GM21723 (cell line): ENCODE results near the gene SHANK2.
"Not testable (repeated sequence)": the region's sequence is repeated elsewhere in the genome, so short reads cannot be mapped to it uniquely, and the experiment has no call there.

Source experiments
- ATAC-seq: cut with Tn5 transposase; IDR thresholded peaks from one replicate; pipeline ENCODE4 v1.9.1; 2021; ENCODE audit warnings: mild to moderate bottlenecking, moderate library complexity; ENCODE audit not compliant: unreplicated experiment

SHANK2 gene

DNA sequence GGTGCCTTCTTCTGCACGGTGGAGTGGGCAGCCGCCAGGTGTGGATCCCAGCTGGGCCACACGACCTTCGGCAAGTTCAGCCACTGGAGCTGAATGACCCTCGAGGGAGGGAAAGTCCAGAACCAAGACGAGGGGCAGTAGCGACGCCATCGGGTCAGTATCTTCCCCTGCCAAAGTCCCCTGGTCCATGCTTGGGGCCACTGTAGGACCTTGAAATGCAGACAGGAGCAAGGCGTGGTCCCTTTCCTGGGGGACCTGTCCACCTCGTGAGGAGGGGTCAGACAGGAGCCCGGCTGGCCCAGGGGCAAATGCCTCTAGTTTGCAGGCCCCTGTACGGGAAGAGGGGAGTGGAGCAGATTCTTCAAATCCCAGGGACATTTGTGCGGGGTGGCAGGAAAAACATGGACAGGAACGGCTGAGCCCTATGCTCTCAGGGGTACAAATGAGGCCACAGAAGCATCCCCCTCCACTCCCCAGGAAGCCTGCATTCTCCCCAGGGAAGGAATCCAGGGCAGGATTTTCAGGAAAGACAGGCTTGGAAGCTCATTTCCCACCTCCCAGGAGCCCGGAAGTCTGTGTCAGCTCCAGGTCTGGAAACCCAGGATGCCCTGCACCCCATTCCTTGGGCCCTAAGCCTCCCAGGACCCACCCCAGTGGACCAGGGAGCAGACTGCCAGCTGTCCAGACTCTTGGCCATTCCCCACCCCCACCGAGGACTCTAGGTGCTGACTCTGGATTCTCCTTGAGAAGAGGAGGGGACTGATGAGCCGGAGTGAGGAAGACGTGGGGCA, 6.6 kb downstream of the SHANK2 start:
- ATAC-seq = no peak

GRCh38 chr11:71244116-71244810, 8.1 kb downstream of the SHANK2 start:
- no peak for ATAC-seq

- no peak for ATAC-seq
Measured at GRCh38 chr11:71242391-71242790, 10.0 kb downstream of the SHANK2 start.

DNA sequence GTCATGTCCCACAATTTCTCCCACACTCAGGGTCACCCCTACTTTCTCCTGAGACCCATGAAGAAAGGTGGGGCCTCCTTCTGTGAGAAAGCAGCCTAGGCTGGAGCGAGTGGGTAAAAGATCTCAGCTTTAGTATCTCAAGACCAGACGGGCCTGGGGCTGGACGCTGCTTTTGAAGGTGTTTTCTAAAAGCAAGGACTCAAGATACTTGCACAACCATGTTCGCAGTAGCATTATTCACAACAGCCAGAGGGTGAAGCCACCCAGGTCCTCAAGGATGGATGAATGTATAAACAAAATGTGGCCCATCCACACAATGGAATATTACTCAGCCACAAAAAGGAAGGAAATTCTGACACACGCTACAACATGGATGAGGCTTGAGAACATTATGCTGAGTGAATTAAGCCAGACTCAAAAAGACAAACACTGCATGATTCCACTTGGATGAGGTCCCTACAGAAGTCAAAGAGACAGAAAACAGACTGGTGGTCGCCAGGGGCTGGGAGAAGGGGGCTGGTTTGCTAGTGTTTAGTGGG, 10.6 kb downstream of the SHANK2 start:
- ATAC-seq = no peak

DNA sequence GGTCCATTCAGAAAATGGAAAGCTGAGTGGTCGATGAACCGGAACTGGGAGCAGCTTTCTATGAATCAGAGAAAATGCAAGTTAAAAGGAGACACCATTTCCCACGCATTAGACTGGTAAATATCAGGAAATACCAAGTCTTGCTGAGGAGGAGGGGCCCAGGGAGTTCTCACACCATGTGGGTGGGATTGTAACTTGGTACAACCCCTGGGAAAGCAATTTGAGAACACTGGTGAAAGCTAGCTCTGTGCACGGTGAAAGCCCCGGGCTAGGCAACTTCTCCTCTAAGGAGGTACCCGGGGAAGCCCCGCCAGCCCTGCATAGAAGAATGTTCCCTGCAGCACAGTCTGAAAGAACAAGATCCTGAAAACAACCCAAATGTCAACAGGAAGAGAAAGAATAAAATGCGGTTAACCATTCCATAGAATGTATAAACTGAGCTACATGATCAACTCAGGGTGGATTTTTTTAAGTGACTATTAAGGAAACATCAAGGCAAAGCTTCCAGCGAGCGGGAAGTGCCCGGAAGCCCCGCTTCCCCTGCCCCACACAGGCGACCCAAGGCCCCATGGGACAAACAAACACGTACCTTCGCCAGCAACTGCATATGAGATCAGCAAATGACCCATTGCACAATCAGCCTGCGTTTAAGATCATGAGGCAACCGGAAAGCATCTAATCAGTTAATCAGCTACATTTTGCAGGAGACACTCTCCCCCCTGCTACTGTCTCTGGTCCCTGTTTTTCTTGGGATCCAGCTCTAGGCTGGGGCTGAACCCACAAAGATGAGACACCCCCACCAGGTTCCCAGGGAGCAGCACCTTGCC, 11.3 kb downstream of the SHANK2 start:
- ATAC-seq = no peak

- ATAC-seq = no peak
Measured at GRCh38 chr11:71240061-71240690, 12.2 kb downstream of the SHANK2 start.

DNA sequence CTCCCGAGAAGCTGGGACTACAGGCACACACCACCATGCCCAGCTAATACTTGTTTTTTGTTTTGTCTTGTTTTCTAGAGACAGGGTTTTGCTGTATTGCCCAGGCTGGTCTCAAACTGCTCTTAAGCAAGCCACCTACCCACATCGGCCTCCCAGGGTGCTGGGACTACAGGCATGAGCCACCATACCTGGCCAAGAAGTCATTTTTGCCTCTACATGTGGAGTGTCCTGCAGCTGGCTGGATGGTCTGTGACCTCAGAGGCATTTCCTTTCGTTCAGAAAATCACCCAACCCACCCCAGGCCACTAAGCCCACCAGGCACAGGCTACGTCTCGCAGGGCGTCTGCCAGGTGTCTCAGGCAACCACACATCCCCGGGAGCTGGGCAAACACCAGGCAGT, 12.8 kb downstream of the SHANK2 start:
- ATAC-seq = no peak

DNA sequence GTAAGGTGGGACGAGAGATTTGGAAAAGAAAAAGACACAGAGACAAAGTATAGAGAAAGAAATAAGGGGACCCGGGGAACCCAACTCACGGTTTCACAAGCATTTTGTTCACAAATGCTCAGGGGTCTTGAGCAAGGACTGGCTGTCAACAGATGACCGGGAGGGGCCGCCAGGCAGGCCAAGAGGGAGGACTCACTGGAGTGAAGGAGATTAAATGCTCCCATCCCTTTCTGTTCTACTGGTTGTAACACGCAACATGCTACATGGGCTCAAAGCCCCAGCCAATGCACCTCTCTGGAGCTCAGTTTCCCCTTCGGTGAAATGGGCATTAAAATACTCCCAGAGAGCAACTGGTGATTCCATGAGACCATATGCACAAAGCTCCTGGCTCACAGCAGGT, 13.4 kb downstream of the SHANK2 start:
- ATAC-seq = no peak

DNA sequence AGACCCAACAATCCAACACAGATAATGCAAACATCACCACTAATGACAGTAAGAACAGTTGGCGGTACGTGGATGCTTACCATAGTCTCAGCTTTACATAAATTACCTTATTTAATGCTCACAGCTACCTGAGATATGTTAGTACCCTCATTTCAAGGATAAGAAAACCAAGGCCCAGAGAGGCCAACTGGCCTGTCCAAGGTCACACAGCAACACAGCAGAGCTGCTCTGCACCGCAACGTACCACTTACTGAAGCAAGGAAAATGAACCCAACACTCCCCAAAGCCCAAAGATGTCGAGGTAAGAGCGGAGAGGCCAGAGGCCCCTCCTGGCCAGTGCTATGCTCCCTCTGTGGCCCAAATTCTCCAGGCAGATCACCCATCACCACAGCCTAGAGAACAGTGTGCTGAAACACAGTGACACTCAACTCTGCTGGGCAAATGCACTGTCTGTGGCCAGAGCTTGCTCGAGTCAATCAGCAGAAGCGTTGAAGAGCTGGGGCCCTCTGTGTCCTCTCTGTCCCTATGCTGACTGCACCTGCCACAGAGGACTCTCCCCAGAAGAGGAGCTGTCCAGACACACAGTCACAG, 14.0 kb downstream of the SHANK2 start:
- ATAC-seq = no peak

DNA sequence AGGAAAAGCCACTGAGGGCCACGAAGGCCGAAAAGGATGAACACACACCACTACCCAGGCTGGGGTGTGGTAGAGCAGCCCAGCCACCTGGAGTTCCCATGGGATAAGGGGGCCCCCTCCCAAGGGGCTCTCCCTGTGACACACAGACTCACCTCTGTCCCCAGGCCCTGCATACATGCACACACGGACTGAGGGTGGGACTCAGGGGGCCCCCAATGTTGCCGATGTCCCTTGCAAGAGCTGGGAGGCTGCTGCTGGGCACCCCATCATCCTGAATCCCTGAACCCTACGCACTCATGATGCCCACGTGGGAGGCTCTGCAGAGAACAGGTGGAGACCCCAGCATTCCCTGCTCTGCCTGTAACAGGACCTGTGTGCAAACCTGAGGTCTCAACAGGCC, 14.5 kb downstream of the SHANK2 start:
- ATAC-seq = no peak

- no peak for ATAC-seq
Measured at GRCh38 chr11:71236836-71237475, 15.4 kb downstream of the SHANK2 start.

DNA sequence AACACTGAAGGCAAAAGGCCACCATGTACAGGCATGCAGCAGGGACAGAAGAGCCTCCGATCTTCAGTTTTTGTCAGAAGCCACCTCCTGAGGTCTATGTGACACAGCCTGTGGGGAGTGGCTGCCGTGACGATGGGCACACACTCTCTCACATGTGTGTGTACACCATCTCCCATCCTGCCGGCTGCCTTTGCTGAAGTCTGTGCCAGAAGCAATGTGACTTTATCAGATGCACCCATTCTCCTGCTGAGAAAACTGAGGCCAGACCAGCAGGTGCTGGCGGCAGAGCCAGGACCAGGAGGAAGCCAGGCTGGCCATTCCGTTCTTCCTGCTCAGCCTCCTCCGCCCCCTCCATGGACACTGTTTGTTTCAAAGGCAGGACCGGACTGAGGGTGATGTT, 16.7 kb downstream of the SHANK2 start:
- ATAC-seq = no peak

GRCh38 chr11:71233896-71234852, 18.2 kb downstream of the SHANK2 start:
- ATAC-seq = not testable (repeated sequence)

DNA sequence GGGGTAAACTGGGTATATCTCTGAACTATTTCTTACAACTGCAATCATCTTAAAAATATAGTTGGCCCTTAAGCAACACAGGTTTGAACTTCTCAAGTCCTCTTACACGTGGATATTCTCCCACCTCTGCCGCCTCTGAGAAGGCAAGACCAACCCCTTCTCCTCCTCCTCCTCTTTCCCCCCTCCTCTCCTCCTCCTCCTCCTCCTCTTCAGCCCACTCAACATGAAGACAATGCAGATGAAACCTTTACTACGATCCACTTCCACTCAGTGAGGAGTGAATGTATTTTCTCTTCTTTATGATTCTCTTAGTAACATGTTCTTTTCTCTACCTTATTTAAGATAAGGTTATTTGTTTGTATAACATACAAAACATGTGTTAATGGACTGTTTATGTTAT, 20.0 kb downstream of the SHANK2 start:
- no peak for ATAC-seq

GRCh38 chr11:71228961-71229360, 23.4 kb downstream of the SHANK2 start:
- ATAC-seq = no peak

DNA sequence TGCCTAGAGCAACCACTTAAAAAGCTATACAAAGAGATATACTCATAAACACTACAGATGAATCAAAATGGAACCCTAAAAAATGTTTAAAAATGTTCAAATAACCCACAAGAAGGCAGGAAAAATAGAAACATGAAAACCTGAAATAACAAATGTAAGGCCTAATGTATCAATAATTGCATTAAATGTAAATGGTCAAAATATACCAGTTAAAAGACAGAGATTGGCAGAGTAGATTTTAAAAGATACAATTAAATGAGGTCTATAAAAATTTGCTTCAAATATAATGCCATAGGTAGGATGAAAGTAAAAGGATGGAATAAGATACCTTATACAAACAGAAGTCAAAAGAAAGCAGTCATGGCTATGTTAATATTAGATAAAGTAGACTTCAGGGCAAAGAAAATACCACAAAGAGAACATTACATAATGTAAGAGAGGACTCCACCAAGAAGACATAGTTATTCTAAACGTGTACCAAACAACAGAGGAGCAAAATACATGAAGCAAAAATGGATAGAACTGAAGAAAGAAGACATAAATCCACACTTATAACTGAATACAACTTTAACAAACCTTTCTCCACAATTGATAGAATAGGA, 25.2 kb downstream of the SHANK2 start:
- no peak for ATAC-seq

- ATAC-seq = no peak
Measured at GRCh38 chr11:71223671-71224660, 28.4 kb downstream of the SHANK2 start.
